DND-41 (cell line): Measurements from ENCODE around the gene RIIAD1.

ENCODE experiments used
- ATAC-seq: fragments of 200-7000 bp; cut with Tn5 transposase; 3 replicates; pipeline ENCODE4 v1.9.1; 2021; ENCODE audit warnings: low read depth; ENCODE audit not compliant: insufficient read depth
- DNase-seq: peaks from one replicate; pipeline ENCODE4 v3.0.0-alpha.2; 2020
- H2AFZ ChIP-seq: 2 replicates; pipeline ENCODE4 v1.6.0; 2012; ENCODE audit warnings: low read depth, low read length
- H3K27ac ChIP-seq: 2 replicates; pipeline ENCODE4 v1.5.1; 2012; ENCODE audit warnings: low read length, inconsistent platforms
- H3K27me3 ChIP-seq: fragments of 200-600 bp; sonication (generic); 2 replicates; pipeline ENCODE4 v1.6.0; 2012; ENCODE audit warnings: low read length, mild to moderate bottlenecking, inconsistent platforms; ENCODE audit not compliant: insufficient read depth, poor library complexity
- H3K36me3 ChIP-seq: 2 replicates; pipeline ENCODE4 v1.5.1; 2012; ENCODE audit warnings: low read length, inconsistent platforms; ENCODE audit not compliant: insufficient read depth
- H3K4me1 ChIP-seq: 2 replicates; pipeline ENCODE4 v1.5.1; 2012; ENCODE audit warnings: mild to moderate bottlenecking, low read length; ENCODE audit not compliant: insufficient read depth
- H3K4me2 ChIP-seq: 2 replicates; pipeline ENCODE4 v1.6.0; 2012; ENCODE audit warnings: mild to moderate bottlenecking, moderate library complexity, low read length, inconsistent platforms; ENCODE audit not compliant: insufficient read depth
- H3K4me3 ChIP-seq, 2 experiments: fragments of 200-600 bp in 1 of 2; shearing (Covaris generic) in 1 of 2; 2 replicates each; pipeline ENCODE4 v1.5.1; 2012 to 2016; ENCODE audit warnings: inconsistent platforms in 2 of 2, low read length in 2 of 2, mild to moderate bottlenecking in 2 of 2, low read depth in 1 of 2, moderate library complexity in 1 of 2
- H3K79me2 ChIP-seq: 2 replicates; pipeline ENCODE4 v1.6.0; 2012; ENCODE audit warnings: low read length, inconsistent platforms; ENCODE audit not compliant: insufficient read depth
- H3K9ac ChIP-seq: 2 replicates; pipeline ENCODE4 v1.6.0; 2012; ENCODE audit warnings: low read depth, mild to moderate bottlenecking, inconsistent platforms, low read length, moderate library complexity
- H3K9me3 ChIP-seq: 2 replicates; pipeline ENCODE4 v1.5.1; 2012; ENCODE audit warnings: low read length, moderate library complexity, mild to moderate bottlenecking, inconsistent platforms; ENCODE audit not compliant: insufficient read depth, severe bottlenecking
- H4K20me1 ChIP-seq: 2 replicates; pipeline ENCODE4 v1.6.0; 2012; ENCODE audit warnings: low read length; ENCODE audit not compliant: insufficient read depth
- CTCF ChIP-seq: IDR thresholded peaks from 2 replicates; pipeline ENCODE4 v1.5.1; 2012; ENCODE audit warnings: borderline replicate concordance, low read length, moderate library complexity, mild to moderate bottlenecking; ENCODE audit not compliant: poor library complexity, severe bottlenecking; ENCODE audit errors: extremely low read depth
- EZH2 ChIP-seq: IDR thresholded peaks from 3 replicates; pipeline ENCODE4 v1.6.1; 2012; ENCODE audit warnings: borderline replicate concordance, low read depth, mild to moderate bottlenecking, moderate library complexity, low read length, inconsistent platforms; ENCODE audit not compliant: severe bottlenecking

RIIAD1 gene

GRCh38 chr1:151721788-151722510, 627 bp downstream of the RIIAD1 start:
- H3K36me3 ChIP-seq = no peaks in the 10 kb centered on the region
- no peak overlapping the region for H3K27ac ChIP-seq
- ATAC-seq = no peak
- peak overlapping the region; percentile 52 for H3K4me2 ChIP-seq
- no peaks in the 10 kb centered on the region for H3K9me3 ChIP-seq
- DNase-seq = no peak
- H3K4me1 ChIP-seq = peaks cover 7% of the 10 kb centered on the region
- H3K9ac ChIP-seq = no peak overlapping the region
- TF ChIP-seq EZH2 (no peak), CTCF (no peak)
- peaks cover 31% of the 10 kb centered on the region for H3K27me3 ChIP-seq
- H2AFZ ChIP-seq = no peak overlapping the region
- 0 out of 4 replicates have a peak overlapping the region, but pooled peaks of 1 of the 2 experiments have one; percentile 26 for H3K4me3 ChIP-seq
- H3K79me2 ChIP-seq = no peaks in the 10 kb centered on the region
- H4K20me1 ChIP-seq = no peaks in the 10 kb centered on the region

GRCh38 chr1:151723726-151724370, 2.5 kb downstream of the RIIAD1 start:
- no peak for TF ChIP-seq EZH2
- no peak for TF ChIP-seq CTCF
- no peak overlapping the region for H3K9ac ChIP-seq
- H3K4me3 ChIP-seq = no peak overlapping the region
- H3K79me2 ChIP-seq = no peaks in the 10 kb centered on the region
- peaks cover 7% of the 10 kb centered on the region for H3K4me1 ChIP-seq
- H3K4me2 ChIP-seq = no peak overlapping the region
- no peaks in the 10 kb centered on the region for H4K20me1 ChIP-seq
- no peaks in the 10 kb centered on the region for H3K9me3 ChIP-seq
- no peak overlapping the region for H2AFZ ChIP-seq
- DNase-seq (no peak), ATAC-seq (no peak)
- no peak overlapping the region for H3K27ac ChIP-seq
- peaks cover 34% of the 10 kb centered on the region for H3K27me3 ChIP-seq
- H3K36me3 ChIP-seq = no peaks in the 10 kb centered on the region

- no peak overlapping the region for H3K4me3 ChIP-seq
- DNase-seq = no peak
- peaks cover 10% of the 10 kb centered on the region for H3K27me3 ChIP-seq
- no peaks in the 10 kb centered on the region for H4K20me1 ChIP-seq
- ATAC-seq = no peak
- H3K36me3 ChIP-seq = no peaks in the 10 kb centered on the region
- no peaks in the 10 kb centered on the region for H3K4me1 ChIP-seq
- H3K79me2 ChIP-seq = no peaks in the 10 kb centered on the region
- no peak overlapping the region for H2AFZ ChIP-seq
- H3K9ac ChIP-seq = no peak overlapping the region
- TF ChIP-seq EZH2 (no peak), CTCF (no peak)
- no peak overlapping the region for H3K4me2 ChIP-seq
- no peaks in the 10 kb centered on the region for H3K9me3 ChIP-seq
- H3K27ac ChIP-seq = no peak overlapping the region
Observed at GRCh38 chr1:151728151-151729054, 7.1 kb downstream of the RIIAD1 start.
